ENCODE measurements around the gene CA5A. TPM values are rescaled to one million over a fixed set of nuclear protein-coding genes. Genes with fewer than 3 reads are reported as not detected.
"Not testable (repeated sequence)": the region's sequence is repeated elsewhere in the genome, so short reads cannot be mapped to it uniquely, and the experiment has no call there.

The CA5A gene
- total RNA-seq, 2 experiments from 2014 or later = not detected

- Mint-ChIP-seq H3K4me1 (ENCODE audit: low read depth) (peaks cover 48% of the 10 kb centered on the region), H3K4me3 (peak within 1 kb of the TSS; percentile 93), H3K36me3 (ENCODE audit: low read depth) (peaks cover 13% of the 10 kb centered on the region), H3K27ac (peak within 1 kb of the TSS; percentile 89)
- ATAC-seq (ENCODE audit: poor library complexity) (peak; percentile 62), DNase-seq (peak; percentile 72 to 95 (median 85))
- intact Hi-C loops (cut with DNase I, micrococcal nuclease) = loop anchor here in 1 of 2 experiments (10.0 kb wide), 1 partner anchor 484 kb away; the partner anchor contains the start of gene FBXO31
- not testable (repeated sequence) for H3K9me3 ChIP-seq (ENCODE audit: control insufficient read depth in 1 of 2, insufficient read depth in 1 of 2, low read length in 2 of 2); H3K27me3 Mint-ChIP-seq; H3K36me3 ChIP-seq (ENCODE audit: insufficient read depth, low read length); H3K27me3 ChIP-seq (ENCODE audit: control insufficient read depth in 1 of 2, insufficient read depth in 2 of 2, low read length in 2 of 2); H3K9me3 Mint-ChIP-seq
- H3K4me1 ChIP-seq (ENCODE audit: insufficient read depth, low read length) = peaks cover 52% of the 10 kb centered on the region
- peak within 1 kb of the TSS; percentile 63 for H3K4me3 ChIP-seq (ENCODE audit: low read length)
- H3K27ac ChIP-seq (ENCODE audit: low read depth in 1 of 2, low read length in 2 of 2) = peak within 1 kb of the TSS in 1 of 2 donors; percentile 67
- POLR2A ChIA-PET = interaction anchor here (0.7 to 6.3 kb wide), 12 partner anchors 13 to 104 kb away, joined by 3 to 52 read pairs (median 8); partner anchors contain the start of genes BANP and KLHDC4
- CTCF ChIA-PET = interaction anchor here (4.9 to 5.6 kb wide), 2 partner anchors 19 to 89 kb away, joined by 32 to 127 read pairs; no protein-coding TSS in a partner anchor
Measured at GRCh38 chr16:87869061-87869878, 67.1 kb downstream of the CA5A start, which contains the start of gene SLC7A5. SLC7A5 (minus strand) TSS chr16:87869507; CDS start chr16:87869422, 85 bp downstream.

GRCh38 chr16:87868254-87869029 lies 67.9 kb downstream of the CA5A start:
- Mint-ChIP-seq H3K36me3 (ENCODE audit: low read depth) (peaks cover 13% of the 10 kb centered on the region), H3K4me1 (ENCODE audit: low read depth) (peaks cover 49% of the 10 kb centered on the region), H3K27ac (peak overlapping the region; percentile 89), H3K4me3 (peak overlapping the region; percentile 93)
- peak in 12 of 14 experiments; percentile 34 to 88 (median 52) for DNase-seq
- not testable (repeated sequence) for H3K27me3 Mint-ChIP-seq; H3K9me3 ChIP-seq (ENCODE audit: control insufficient read depth in 1 of 2, insufficient read depth in 1 of 2, low read length in 2 of 2); H3K27me3 ChIP-seq (ENCODE audit: control insufficient read depth in 1 of 2, insufficient read depth in 2 of 2, low read length in 2 of 2); H3K9me3 Mint-ChIP-seq; H3K36me3 ChIP-seq (ENCODE audit: insufficient read depth, low read length)
- H3K4me1 ChIP-seq (ENCODE audit: insufficient read depth, low read length) = peaks cover 54% of the 10 kb centered on the region
- peak; percentile 62 for ATAC-seq (ENCODE audit: poor library complexity)
- H3K27ac ChIP-seq (ENCODE audit: low read depth in 1 of 2, low read length in 2 of 2) = peak overlapping the region in 1 of 2 donors; percentile 67
- POLR2A ChIA-PET = interaction anchor here (0.6 to 6.3 kb wide), 12 partner anchors 9 to 157 kb away, joined by 3 to 52 read pairs (median 6); partner anchors contain the start of genes BANP and KLHDC4
- CTCF ChIA-PET = interaction anchor here (4.9 to 5.6 kb wide), 2 partner anchors 19 to 88 kb away, joined by 32 to 127 read pairs; no protein-coding TSS in a partner anchor
- intact Hi-C loops (cut with DNase I, micrococcal nuclease) = loop anchor here in 1 of 2 experiments (10.0 kb wide), 1 partner anchor 484 kb away; the partner anchor contains the start of gene FBXO31
- H3K4me3 ChIP-seq (ENCODE audit: low read length) = peak overlapping the region; percentile 63

- CTCF ChIA-PET = interaction anchor here (1.4 to 4.9 kb wide), 3 partner anchors 16 to 97 kb away, joined by 4 to 32 read pairs (median 10); no protein-coding TSS in a partner anchor
- peak in 9 of 14 experiments; percentile 23 to 84 (median 56) for DNase-seq
- H3K4me3 Mint-ChIP-seq = peak overlapping the region; percentile 93
- H3K9me3 Mint-ChIP-seq; H3K36me3 ChIP-seq (ENCODE audit: insufficient read depth, low read length); H3K27me3 ChIP-seq (ENCODE audit: control insufficient read depth in 1 of 2, insufficient read depth in 2 of 2, low read length in 2 of 2); H3K9me3 ChIP-seq (ENCODE audit: control insufficient read depth in 1 of 2, insufficient read depth in 1 of 2, low read length in 2 of 2); H3K27ac ChIP-seq (ENCODE audit: low read depth in 1 of 2, low read length in 2 of 2); H3K27me3 Mint-ChIP-seq: not testable (repeated sequence)
- H3K36me3 Mint-ChIP-seq (ENCODE audit: low read depth) = peaks cover 13% of the 10 kb centered on the region
- peaks cover 42% of the 10 kb centered on the region for H3K4me1 Mint-ChIP-seq (ENCODE audit: low read depth)
- H3K4me1 ChIP-seq (ENCODE audit: insufficient read depth, low read length) = peaks cover 54% of the 10 kb centered on the region
- peak overlapping the region; percentile 16 for H3K4me3 ChIP-seq (ENCODE audit: low read length)
- intact Hi-C loops (cut with DNase I, micrococcal nuclease) = loop anchor here in 1 of 2 experiments (10.0 kb wide), 1 partner anchor 481 kb away; the partner anchor contains the start of gene FBXO31
- H3K27ac Mint-ChIP-seq = peak overlapping the region; percentile 89
- POLR2A ChIA-PET = interaction anchor here (0.8 to 6.3 kb wide), 4 partner anchors 10 to 230 kb away, joined by 3 to 40 read pairs (median 5); partner anchors contain the start of gene KLHDC4
- peak; percentile 5 for ATAC-seq (ENCODE audit: poor library complexity)
Measured at GRCh38 chr16:87865902-87866555, 70.3 kb downstream of the CA5A start.

Measured in CD4-positive, alpha-beta T cell (primary cell).